Endothelial cell of umbilical vein (primary cell): ENCODE measurements around the gene NSL1. TPM values are rescaled to one million over a fixed set of nuclear protein-coding genes. Genes with fewer than 3 reads are reported as not detected.

Source experiments
- BruUV-seq: library from RNA; stranded (reverse); fragments of 400-500 nt; replicated peaks from 2 replicates; lab custom pipeline; 2021; lab: Mats Ljungman, UMichigan
- CTCF ChIA-PET: fragments of 300-600, 350-600 bp; sonication (Branson Sonifier 250); formaldehyde crosslinking; loops from one replicate; lab custom pipeline; 2021; ENCODE audit warnings: antibody characterized with exemption, inconsistent platforms; lab: Charles Lee
- POLR2A ChIA-PET: fragments of 300-600, 350-600 bp; sonication (Branson Sonifier 250); formaldehyde crosslinking; loops from one replicate; lab custom pipeline; 2021; ENCODE audit warnings: antibody characterized with exemption, inconsistent platforms; lab: Charles Lee
- DNase-seq: peaks from one replicate; pipeline ENCODE4 v3.0.0-alpha.2; 2011; ENCODE audit warnings: low read depth, low spot score
- FAIRE-seq: peaks from 2 replicates; lab custom pipeline; 2011; peaks lifted over from hg19 to GRCh38; lab: Jason Lieb, UNC
- H2AFZ ChIP-seq: 2 replicates; pipeline ENCODE4 v1.6.0; 2012; ENCODE audit warnings: low read depth, low read length, control low read depth, inconsistent platforms
- H3K27ac ChIP-seq: 2 replicates; pipeline ENCODE4 v1.5.1; 2011; ENCODE audit warnings: low read depth, mild to moderate bottlenecking, control low read depth, low read length, moderate library complexity; ENCODE audit not compliant: insufficient read depth
- H3K27me3 ChIP-seq, 2 experiments: 2 replicates each; pipeline versions ENCODE4 v1.6.0 to v1.6.1; 2011; ENCODE audit warnings: low read length in 2 of 2, mixed read lengths in 1 of 2; ENCODE audit not compliant: control insufficient read depth in 2 of 2, insufficient read depth in 2 of 2
- H3K36me3 ChIP-seq, 2 experiments: 2 replicates in 1 of 2; 3 replicates in 1 of 2; pipeline ENCODE4 v1.5.1; 2011; ENCODE audit warnings: low read length in 2 of 2, mild to moderate bottlenecking in 1 of 2, moderate library complexity in 1 of 2; ENCODE audit not compliant: control insufficient read depth in 2 of 2, insufficient read depth in 2 of 2; ENCODE audit errors: extremely low read depth in 1 of 2
- H3K4me1 ChIP-seq: 3 replicates; pipeline ENCODE4 v1.5.1; 2011; ENCODE audit warnings: mild to moderate bottlenecking, low read length; ENCODE audit not compliant: control insufficient read depth, insufficient read depth; ENCODE audit errors: extremely low read depth
- H3K4me2 ChIP-seq: 2 replicates; pipeline ENCODE4 v1.6.1; 2011; ENCODE audit warnings: low read length, control low read depth, mixed read lengths; ENCODE audit not compliant: insufficient read depth
- H3K4me3 ChIP-seq, 3 experiments: fragments of 200-600 bp in 1 of 3; sonication (generic), shearing (Covaris generic) in 1 of 3; replicated peaks in 1 of 3; 2 replicates each; pipeline ENCODE4 v1.5.1; 2011 to 2016; ENCODE audit warnings: control low read depth in 3 of 3, low read length in 3 of 3, mild to moderate bottlenecking in 2 of 3, inconsistent platforms in 1 of 3, low read depth in 1 of 3, moderate library complexity in 1 of 3; ENCODE audit not compliant: insufficient read depth in 1 of 3
- H3K79me2 ChIP-seq: 2 replicates; pipeline ENCODE4 v1.6.0; 2012; ENCODE audit warnings: low read length, inconsistent platforms; ENCODE audit not compliant: control insufficient read depth, insufficient read depth
- H3K9ac ChIP-seq: replicated peaks from 2 replicates; pipeline ENCODE3; 2011; ENCODE audit warnings: low read length, control low read depth; ENCODE audit not compliant: insufficient read depth; ENCODE audit errors: extremely low read depth
- H3K9me1 ChIP-seq: replicated peaks from 3 replicates; pipeline ENCODE4 v1.6.0; 2011; ENCODE audit warnings: mild to moderate bottlenecking, low read length; ENCODE audit not compliant: control insufficient read depth, insufficient read depth; ENCODE audit errors: extremely low read depth
- H3K9me3 ChIP-seq: replicated peaks from 2 replicates; pipeline ENCODE4 v1.5.1; 2012; ENCODE audit warnings: low read length, inconsistent platforms; ENCODE audit not compliant: control insufficient read depth, insufficient read depth
- H4K20me1 ChIP-seq: replicated peaks from 2 replicates; pipeline ENCODE3; 2011; ENCODE audit warnings: mild to moderate bottlenecking, low read length; ENCODE audit not compliant: control insufficient read depth, insufficient read depth; ENCODE audit errors: extremely low read depth
- EZH2 ChIP-seq: IDR thresholded peaks from 2 replicates; pipeline ENCODE4 v1.6.1; 2012; ENCODE audit warnings: borderline replicate concordance, low read depth, mild to moderate bottlenecking, moderate library complexity, low read length, inconsistent platforms; ENCODE audit not compliant: severe bottlenecking
- FOS ChIP-seq: IDR thresholded peaks from 2 replicates; pipeline ENCODE4 v1.6.1; 2011; ENCODE audit warnings: mild to moderate bottlenecking, low read length, moderate library complexity, borderline replicate concordance; ENCODE audit not compliant: insufficient read depth
- GATA2 ChIP-seq: IDR thresholded peaks from 2 replicates; pipeline ENCODE4 v1.7.0; 2011; ENCODE audit warnings: low read depth, mild to moderate bottlenecking, moderate library complexity, mixed read lengths, low read length; ENCODE audit not compliant: insufficient read length, insufficient read depth
- JUN ChIP-seq: IDR thresholded peaks from 2 replicates; pipeline ENCODE4 v1.6.1; 2011; ENCODE audit warnings: borderline replicate concordance, low read depth; ENCODE audit not compliant: insufficient read length, insufficient read depth
- MAX ChIP-seq: IDR thresholded peaks from 2 replicates; pipeline ENCODE4 v1.6.1; 2011; ENCODE audit not compliant: insufficient read depth, insufficient read length
- MYC ChIP-seq: IDR thresholded peaks from one replicate; pipeline ENCODE4 v1.6.1; 2011; ENCODE audit warnings: mild to moderate bottlenecking, low read depth, low read length
- POLR2A ChIP-seq: IDR thresholded peaks from 2 replicates; pipeline ENCODE4 v1.6.1; 2012; ENCODE audit warnings: low read depth, mild to moderate bottlenecking, control low read depth, low read length
- POLR2AphosphoS5 ChIP-seq: IDR thresholded peaks from 2 replicates; pipeline ENCODE4 v1.6.1; 2012; ENCODE audit warnings: low read depth, mild to moderate bottlenecking, control low read depth, low read length, moderate library complexity; ENCODE audit not compliant: insufficient read depth
- dilution Hi-C: fragments of 300-500 bp; cut with MboI; formaldehyde crosslinking; loops from one replicate; pipeline ENCODE4 v1.15.0; 2019; ENCODE audit warnings: low sequenced_read_pairs; ENCODE audit not compliant: extremely low pct_ligation_motif_present
- intact Hi-C: fragments of 100-400 bp; cut with micrococcal nuclease; formaldehyde crosslinking; loops from one replicate; pipeline ENCODE4 v1.10.0; 2022
- polyA plus RNA-seq, 4 experiments: library from polyadenylated mRNA; depleted of rRNA in 3 of 4; stranded (reverse) in 3 of 4; unstranded in 1 of 4; fragments of >200 nt; gene quantifications; 2 replicates each; pipeline versions ENCODE4 v1.2.1 to v1.2.3, GENCODE V29; 2011 to 2012; ENCODE audit warnings: missing spikeins in 1 of 4
- total RNA-seq: library from RNA; stranded (reverse); gene quantifications from 2 replicates; pipeline ENCODE4 v1.2.3, GENCODE V29; 2021
- TF ChIP-seq, protein P1 (sequence below), 2 donors: IDR thresholded peaks; 1 replicate in 1 of 2; 2 replicates in 1 of 2; pipeline ENCODE4 v1.5.1; 2011; ENCODE audit warnings: low read length in 2 of 2, mild to moderate bottlenecking in 2 of 2, moderate library complexity in 2 of 2, control low read depth in 1 of 2, inconsistent platforms in 1 of 2, low read depth in 1 of 2; ENCODE audit not compliant: insufficient read depth in 1 of 2; ENCODE audit errors: extremely low read depth in 1 of 2

NSL1 gene
- total and polyA plus RNA-seq, 2 donors (not counting 3 experiments of a cell fraction or from before 2014, with no cell fraction given), result 15.5 to 30.2 TPM

GRCh38 chr1:212771341-212771740, 20.2 kb downstream of the NSL1 start:
- no peaks in the 10 kb centered on the region for H3K27me3 ChIP-seq
- intact Hi-C loops (no loop called here), dilution Hi-C loops (no loop called here)
- peaks cover 2% of the 10 kb centered on the region for H3K79me2 ChIP-seq
- no peak overlapping the region for H3K4me3 ChIP-seq
- POLR2A ChIA-PET, result no interaction called here
- H2AFZ ChIP-seq, result no peak overlapping the region
- CTCF ChIA-PET, result interaction anchor here (0.6 to 2.5 kb wide), 2 partner anchors 22 to 220 kb away, joined by 3 to 8 read pairs; no protein-coding TSS in a partner anchor
- H3K27ac ChIP-seq, result no peak overlapping the region
- no TSS peak for BruUV-seq
- no peaks in the 10 kb centered on the region for H4K20me1 ChIP-seq
- TF ChIP-seq EZH2 (no peak), GATA2 (no peak), FOS (no peak), JUN (no peak), MAX (no peak), MYC (no peak), POLR2A (no peak), POLR2AphosphoS5 (no peak)
- TF ChIP-seq, protein P1, sequence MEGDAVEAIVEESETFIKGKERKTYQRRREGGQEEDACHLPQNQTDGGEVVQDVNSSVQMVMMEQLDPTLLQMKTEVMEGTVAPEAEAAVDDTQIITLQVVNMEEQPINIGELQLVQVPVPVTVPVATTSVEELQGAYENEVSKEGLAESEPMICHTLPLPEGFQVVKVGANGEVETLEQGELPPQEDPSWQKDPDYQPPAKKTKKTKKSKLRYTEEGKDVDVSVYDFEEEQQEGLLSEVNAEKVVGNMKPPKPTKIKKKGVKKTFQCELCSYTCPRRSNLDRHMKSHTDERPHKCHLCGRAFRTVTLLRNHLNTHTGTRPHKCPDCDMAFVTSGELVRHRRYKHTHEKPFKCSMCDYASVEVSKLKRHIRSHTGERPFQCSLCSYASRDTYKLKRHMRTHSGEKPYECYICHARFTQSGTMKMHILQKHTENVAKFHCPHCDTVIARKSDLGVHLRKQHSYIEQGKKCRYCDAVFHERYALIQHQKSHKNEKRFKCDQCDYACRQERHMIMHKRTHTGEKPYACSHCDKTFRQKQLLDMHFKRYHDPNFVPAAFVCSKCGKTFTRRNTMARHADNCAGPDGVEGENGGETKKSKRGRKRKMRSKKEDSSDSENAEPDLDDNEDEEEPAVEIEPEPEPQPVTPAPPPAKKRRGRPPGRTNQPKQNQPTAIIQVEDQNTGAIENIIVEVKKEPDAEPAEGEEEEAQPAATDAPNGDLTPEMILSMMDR (IDR thresholded peaks at IDR 0.05; ENCODE audit: extremely low read depth in 1 of 2, insufficient read depth in 1 of 2, low read depth in 1 of 2, low read length in 2 of 2), result no peak
- H3K4me1 ChIP-seq, result no peaks in the 10 kb centered on the region
- H3K9me1 ChIP-seq, result no peaks in the 10 kb centered on the region
- no peak for FAIRE-seq
- no peak overlapping the region for H3K4me2 ChIP-seq
- no peak for DNase-seq
- no peak overlapping the region for H3K9ac ChIP-seq
- H3K9me3 ChIP-seq, result no peaks in the 10 kb centered on the region
- H3K36me3 ChIP-seq, result no peaks in the 10 kb centered on the region
